ENCODE results near the gene ARHGAP10.

Gene ARHGAP10

DNA sequence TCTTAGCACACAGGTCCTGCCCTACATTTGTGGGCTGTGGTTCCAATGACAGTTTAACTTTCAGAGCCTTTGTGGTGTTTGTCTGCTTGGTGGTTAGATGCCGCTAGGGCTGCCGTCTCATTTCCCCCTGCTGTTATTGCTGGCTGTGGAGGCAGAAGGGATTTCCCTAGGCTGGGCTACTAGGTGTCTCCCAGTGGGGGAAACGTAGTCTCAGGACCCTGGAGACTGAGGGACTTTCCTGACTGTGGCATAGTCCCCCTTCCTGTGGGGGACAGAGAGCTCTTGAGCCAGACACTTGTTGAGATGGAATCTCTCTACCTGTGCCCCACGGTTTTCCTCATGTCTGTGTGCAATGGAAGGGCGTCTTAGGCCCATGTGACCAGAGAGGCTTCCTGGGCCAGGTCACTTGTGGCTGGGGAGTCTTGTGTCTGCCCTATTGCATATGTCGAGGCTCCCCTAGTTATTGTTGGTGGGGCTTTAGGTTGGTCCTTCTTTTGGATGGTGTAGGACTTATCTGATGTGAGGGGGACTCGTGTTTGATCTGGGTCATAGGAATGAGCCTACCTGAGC is 68.2 kb downstream of the ARHGAP10 start:
- DNase-seq = no peak

DNA sequence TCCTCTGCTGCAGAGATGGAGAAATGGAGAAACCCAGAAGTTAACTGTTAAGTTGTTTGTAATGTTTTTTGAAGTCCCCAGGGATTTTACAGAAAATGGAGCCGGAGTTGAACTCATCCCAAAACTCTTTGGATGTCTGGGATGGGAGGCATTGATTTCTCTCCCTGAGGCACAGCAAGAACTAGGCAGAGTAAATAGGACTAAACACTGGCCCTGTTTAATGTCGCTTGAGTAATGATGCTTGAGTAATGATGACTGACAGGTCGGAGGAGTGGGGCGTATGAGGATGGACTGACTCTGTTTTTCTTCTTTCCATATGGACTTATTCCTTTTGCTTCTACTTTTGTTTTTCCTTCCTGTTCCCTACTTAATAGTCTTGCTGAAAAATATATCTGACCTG is 69.9 kb downstream of the ARHGAP10 start:
- no peak for DNase-seq

DNA sequence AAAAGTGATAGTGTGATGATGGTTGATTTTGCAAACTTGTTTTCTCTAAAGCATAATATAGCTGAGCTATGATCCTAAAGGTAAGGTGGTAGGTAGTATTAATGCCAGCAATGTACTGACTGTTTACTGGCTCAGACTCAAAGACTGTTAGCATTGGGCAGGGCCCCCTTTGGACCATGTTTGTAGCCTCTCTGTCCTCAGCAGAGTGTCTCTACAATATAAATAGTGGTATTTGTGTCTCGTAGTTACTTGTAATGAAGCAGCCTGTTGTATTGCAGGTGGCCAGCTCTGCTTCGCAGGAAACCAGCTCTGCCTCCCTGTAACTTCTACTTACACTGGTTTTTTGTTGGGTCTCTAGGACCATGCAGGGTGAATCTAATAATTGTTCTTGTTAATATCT is 70.5 kb downstream of the ARHGAP10 start:
- DNase-seq = no peak

DNA sequence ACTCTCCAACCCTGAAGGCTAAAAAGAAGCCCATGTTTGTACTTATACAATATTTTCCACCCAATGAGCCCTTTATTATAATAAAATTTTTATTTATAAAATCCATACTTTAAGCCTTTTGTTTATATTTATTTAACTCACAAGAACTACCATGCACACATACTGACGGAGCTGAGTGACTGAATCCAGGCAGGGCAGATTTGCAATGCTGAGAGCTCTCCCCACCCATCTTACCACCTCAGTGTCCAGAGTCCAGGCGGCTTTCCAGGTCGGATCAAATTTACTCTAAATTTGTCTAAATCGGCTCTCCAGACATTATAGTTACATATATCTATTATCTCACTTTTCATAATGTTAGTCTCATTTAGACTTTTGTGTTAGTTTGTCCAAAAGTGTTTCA is 74.1 kb downstream of the ARHGAP10 start:
- DNase-seq = no peak

DNA sequence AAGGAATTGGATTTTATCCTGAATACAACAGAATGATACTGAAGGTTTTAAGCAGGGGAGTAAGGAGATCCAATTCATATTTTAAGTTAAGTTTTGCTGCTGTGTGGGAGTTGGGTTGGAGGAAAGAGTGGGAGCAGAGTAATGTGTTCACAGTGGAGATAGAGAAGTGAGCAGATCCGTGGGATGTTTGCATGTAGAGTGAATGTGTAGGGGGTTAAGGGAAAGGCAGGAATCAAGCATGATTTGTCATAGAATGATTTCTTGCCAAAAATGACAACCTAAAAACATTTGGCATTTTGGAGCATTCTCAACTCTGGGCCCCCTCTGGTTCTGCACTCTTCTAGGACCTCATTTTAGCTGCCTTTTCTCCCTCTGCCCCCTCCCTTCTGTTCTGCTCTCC is 76.6 kb downstream of the ARHGAP10 start:
- DNase-seq = no peak

DNA sequence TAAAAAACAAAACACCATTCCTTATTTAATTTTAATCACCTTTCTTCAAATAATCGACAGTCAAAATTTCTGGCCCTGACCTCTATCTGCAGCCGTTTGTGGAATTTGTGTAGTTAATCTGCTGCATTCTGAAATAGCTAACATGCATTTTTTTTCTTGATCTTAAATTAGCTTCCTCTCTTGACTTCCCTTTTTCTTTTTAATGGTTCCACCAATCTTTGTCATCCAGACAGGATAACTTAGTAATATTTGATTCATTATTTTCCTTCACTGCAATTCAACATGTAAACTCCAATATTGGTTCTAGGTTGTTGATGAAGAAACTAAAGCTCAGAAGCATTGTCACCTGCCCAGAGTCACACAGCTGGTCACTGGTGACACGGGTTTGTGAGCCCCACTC is 77.3 kb downstream of the ARHGAP10 start:
- no peak for DNase-seq

DNA sequence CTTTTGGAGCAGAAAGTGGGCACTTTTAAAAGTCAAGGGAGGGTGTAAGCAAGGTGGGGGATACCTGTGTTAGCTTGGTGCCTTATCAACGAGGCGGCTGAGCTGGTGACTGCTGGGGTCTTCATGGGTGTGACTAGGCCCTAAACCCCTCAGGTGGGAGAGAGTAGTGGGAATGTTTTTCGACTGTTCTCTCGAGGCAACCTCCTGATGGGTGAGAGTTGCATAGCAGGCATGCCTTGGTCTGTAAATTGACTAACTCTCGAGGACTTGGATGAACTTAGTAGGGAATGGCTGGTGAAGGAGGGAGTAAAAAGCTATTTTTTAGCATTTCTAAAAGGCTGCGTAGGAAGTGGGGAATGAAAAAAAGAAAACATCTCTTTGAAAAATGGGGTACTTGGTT is 80.0 kb downstream of the ARHGAP10 start:
- DNase-seq = no peak

DNA sequence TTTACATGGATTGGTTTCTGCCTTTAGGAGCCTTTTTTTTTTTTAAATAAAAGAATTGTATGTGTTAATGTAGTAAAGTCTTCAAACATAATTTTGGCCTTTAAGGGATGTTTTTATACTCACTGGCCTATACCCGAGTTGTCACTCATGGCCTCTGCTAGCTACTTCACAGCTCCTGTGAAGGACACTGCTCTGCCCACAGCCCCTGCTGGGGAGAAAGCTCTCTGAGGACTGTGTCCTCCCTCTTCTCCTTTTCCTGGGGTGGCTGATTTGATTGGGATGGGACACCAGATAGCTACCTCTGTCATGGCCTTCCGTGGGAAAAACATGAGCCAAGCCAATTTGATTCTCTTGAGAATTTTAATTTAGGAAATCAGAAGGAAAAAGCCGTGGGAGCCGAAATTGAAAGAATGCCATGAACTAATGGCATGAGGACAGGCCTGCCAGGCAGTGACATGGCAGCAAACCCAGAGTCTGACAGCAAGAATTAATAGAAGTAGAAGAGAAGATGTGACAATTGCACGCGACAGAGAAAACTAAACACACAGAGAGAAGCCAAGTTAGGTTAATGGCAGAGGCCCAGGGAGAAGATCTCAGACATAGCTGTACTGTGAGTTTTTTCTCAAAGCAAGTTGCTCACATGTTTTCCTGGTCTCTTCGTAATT is 81.4 kb downstream of the ARHGAP10 start:
- no peak for DNase-seq

DNA sequence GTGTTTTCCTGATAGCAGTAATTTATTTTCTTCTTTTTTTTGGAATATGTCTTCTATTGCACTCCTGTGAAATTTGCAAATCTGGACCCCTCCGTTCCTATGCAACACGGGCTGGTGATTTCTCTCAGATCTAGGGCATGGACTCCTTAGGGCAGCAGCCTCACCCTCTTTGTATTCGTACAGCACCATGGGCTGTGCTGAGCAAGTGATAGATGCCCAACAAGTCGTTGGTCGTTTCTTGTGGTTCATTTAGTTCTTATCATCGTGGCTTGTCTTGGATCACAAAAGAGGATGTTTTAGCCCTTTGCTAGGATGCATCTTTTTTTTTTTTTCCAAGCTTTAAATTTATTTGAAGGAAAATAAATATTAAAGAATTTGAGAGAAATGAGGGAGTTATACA is 82.1 kb downstream of the ARHGAP10 start:
- no peak for DNase-seq

DNA sequence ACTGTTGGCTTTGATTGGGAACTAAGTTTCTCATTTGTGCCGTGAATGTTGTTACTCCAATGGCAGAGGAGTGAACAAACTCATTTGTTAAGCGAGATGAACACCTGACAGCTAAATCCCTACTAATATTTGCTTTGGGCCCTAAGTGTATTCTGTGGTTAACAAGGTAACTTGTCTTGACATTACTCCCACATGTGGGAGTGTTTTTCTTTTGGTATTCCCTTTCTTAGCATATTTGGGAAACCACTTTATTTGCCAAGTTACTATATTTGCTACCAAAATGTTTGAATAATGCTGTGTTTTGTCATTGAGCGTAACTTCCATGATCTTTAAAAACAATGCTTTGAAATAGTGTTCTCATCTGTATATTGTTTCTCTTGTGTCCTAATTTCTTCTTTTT is 82.5 kb downstream of the ARHGAP10 start:
- DNase-seq = no peak

DNA sequence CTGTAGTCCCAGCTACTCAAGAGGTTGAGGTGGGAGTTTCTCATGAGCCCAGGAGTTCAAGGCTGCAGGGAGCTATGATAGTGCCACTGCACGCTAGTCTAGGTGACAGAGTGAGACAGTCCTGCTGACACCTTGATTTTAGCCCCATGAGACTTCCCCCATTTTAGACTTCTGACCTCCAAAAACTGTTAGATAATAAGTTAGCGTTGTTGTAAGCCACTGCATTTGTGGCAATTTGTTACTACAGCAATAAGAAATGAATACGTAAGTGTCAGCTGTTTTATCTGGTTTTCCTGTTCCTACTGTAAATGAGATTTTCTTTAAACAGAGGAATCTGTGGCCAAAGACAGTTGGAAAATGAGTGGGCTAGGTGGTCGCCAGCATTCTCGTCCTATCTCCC is 83.9 kb downstream of the ARHGAP10 start:
- no peak for DNase-seq

DNA sequence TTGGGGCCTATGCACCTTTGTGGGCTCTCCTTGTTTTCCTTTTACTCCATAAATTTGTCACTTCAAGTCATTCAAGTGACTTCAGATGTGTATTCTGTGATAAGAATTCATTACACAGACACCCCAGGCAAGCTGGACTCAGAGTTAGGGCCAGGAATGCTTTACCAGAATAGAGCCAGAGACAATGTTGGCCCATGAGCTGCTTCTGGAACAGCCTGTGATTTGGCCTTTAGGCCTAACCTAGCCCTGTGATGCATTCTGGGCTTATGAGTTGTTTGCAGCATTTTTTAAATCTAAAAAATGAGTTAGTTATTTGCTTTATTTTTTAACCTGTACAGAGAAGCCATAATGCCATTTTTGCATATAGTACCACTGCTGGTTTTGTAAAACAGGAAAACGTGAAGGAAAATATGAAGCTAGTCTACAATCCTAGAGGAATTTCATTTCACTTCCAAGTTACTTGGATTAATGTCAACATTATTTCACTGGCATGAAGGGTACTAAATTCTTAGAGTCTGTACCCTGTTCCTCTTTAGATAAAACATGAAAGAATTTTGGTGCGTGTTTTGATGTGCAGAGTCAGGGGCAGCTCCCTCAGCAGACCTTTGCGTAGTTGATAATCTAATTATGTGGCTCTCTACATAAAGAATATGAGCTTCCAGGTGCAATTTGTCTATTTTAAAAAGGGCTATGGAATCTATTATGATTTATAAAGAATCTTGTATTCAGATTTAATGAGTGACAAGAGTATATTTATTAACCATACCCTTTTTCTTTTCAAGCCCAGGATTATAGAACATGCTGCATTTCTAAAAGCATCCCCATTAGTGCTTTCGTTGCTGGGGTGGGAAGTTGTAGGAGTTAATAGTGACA is 84.7 kb downstream of the ARHGAP10 start:
- no peak for DNase-seq

DNA sequence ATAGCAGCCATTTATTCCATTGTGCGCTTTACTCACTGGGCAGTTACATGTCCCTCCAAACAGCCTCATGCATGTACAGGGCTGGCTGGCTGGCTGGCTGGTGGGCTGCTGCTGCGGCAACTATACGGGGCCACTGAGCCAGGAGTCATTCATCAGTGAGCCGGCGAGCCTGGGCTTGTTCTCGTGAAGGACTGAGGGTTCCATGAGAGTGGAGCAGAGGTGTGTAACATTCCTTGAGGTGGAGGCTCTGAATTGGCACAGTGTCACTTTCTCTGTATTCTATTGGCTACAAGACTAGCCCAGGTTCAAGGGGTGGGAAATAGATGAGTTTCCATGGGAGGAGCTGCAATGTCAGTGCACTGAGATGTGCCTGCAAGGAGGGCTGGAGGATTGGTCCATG is 89.1 kb downstream of the ARHGAP10 start:
- DNase-seq = no peak

DNA sequence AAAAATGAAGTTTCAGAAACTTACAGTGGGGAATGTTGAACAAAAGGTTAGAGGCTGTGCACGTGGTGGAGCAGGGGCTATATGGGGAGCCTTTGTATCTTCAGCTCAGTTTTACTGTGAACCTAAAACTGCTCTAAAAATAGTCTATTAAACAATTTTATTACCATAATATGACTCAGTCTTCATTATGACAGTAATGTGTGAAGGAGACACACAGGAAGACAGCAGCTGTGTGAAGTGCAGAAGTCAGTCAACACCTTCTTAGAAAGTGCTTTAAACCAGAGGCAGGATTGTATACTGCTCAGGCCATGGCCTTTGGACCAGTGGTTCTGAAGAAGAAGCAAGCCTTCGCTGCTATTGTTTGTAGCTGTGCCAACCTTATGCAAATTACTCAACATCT is 89.7 kb downstream of the ARHGAP10 start:
- no peak for DNase-seq

DNA sequence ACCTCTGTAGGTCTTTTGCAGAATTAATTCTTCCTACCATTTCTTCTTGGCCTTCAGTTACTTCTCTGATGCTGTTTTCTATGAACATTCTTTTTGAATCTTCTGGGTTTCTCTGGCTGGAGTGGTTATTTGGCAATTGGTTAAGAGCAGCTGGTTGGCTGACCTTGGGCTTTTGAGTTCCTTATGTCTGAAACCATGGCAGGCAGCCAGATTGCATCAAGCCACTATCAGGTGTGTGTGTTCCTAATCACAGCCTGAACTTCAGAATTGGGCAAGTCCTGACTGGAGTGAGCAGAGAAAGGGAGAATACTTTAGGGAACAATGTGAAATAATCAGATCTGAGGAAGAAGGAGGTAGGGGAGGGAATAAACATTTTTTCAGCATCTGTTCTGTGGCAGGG is 90.2 kb downstream of the ARHGAP10 start:
- DNase-seq = no peak

DNA sequence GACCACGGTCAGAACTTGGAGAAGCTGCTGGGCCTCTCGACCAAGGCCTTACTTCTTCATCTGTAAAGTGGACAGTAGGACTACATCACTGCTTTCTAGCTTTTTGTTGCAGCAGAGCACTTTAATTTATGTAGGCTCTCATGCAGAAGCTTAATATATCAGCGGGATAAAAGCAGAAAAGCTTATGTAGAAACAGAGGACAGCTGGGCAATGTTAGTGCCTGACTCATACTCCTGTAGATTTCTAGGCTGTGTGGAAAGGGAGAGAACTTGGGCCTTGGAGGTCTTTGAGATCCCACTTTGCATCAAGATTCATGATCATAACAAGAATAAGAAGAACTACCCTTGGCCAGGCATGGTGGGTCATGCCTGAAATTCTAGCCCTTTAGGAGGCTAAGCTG is 91.2 kb downstream of the ARHGAP10 start:
- DNase-seq = no peak

DNA sequence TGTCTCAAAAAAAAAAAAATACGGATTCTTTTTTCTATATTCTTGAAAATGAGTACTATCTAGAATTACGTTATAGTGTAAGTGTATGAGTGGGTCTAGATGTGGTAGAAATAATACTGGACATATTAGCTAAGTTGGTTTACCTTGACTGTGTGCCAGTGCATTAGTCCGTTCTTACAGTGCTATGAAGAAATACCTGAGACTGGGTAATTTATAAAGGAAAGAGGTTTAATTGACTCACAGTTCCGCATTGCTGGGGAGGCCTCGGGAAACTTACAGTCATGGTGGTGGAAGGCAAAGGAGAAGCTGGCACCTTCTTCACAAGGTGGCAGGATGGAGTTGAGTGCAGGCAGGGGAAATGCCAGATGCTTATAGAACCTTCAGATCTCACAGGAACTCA is 92.4 kb downstream of the ARHGAP10 start:
- no peak for DNase-seq

DNA sequence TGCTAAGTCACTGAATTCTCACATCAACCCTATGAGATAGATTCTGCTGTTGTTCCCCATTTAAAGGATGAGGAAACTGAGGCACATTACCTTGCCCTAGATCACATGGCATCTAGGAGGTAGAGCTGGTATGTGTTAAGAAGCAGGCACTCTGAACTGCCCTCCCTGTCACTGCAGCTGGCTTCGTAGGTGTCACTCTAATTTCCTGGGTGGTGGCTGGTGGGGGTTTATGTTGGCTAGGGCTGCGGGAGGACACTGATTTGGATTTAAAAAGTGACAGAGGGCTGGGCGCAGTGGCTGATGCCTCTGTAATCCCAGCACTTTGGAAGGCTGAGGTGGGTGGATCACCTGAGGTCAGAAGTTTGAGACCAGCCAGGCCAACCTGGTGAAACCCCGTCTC is 93.0 kb downstream of the ARHGAP10 start:
- DNase-seq = no peak

DNA sequence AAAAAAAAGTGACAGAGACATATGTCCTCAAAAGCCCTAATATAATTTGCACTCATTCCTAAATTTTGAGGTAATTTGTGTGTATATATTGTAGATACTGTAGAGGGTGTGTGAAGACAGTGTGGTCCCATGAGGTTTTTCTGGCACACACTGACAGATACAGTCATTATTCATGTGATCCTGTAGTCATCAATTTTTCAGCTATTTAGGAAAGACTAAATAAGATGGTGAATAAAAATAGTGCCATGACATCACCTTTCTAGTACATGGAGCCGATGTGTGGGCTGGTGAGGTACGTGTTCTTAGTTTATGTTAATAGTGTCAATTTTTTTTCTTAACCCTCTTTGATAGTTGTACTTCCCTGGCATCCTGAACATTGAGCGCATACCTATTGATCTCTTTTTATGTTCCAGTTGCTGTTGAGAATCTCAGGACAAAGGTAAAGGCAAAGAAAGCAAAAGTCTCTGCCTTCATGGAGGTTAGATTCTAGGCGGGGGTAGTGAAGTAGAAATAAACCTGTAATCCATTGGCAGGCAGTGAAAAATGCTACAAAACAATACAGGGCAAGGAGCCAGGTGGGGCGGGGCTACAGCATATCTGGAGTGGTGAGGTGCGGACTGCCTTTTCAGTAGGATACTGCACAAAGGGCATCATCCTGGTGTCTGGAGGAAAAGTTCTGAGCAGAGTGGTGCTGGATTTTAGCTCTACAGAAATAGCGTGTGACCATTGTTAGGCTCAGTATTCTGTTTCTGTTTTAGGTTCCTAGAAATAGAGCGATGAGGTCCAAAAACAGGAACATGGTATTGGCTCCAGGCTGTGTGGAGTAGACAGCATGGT is 93.8 kb downstream of the ARHGAP10 start:
- peak; percentile 11 for DNase-seq

DNA sequence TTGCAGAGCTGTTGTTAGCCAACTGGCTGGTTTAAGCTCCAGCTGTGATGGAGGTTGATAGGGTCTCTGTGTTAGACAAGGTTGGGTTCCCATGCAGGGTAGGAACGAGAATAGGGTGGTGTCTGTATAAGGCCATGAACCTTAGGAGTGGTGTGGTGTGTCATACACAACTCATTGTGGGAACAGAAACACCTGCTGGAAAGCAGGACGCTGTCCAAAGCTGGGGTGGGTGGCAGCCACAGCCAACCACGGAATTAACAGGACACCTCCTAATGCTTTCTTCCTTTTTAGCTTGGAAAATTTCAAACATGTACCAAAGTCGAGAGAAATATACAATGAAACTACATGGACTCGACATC is 94.4 kb downstream of the ARHGAP10 start:
- no peak for DNase-seq

DNA sequence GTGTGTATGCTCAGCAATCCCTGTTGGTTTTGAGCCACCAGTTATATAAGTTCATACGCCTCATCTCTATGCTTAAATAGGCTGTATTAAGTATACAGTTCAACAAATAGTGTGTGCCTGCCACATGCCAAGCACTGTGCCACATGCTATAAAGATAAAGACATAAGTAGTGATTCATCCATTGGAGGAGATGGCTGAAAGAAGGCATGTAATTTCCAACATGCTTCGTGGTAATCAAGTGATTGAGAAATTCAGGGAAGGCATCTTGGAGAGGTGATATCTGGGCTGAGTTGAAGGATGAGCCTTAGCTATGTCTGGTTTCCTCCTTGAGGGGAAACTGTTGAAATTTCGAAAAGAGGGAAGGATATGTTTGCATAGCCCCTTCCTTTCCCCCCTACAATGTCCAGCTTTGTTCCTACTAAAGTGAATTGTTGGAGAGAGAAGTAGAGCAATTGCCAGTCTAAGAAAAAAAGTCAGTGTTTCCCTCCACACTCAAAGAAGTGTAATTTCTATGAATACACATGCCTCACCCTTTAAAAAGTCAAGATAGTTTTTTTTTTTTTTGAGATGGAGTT is 96.5 kb downstream of the ARHGAP10 start:
- DNase-seq = no peak

DNA sequence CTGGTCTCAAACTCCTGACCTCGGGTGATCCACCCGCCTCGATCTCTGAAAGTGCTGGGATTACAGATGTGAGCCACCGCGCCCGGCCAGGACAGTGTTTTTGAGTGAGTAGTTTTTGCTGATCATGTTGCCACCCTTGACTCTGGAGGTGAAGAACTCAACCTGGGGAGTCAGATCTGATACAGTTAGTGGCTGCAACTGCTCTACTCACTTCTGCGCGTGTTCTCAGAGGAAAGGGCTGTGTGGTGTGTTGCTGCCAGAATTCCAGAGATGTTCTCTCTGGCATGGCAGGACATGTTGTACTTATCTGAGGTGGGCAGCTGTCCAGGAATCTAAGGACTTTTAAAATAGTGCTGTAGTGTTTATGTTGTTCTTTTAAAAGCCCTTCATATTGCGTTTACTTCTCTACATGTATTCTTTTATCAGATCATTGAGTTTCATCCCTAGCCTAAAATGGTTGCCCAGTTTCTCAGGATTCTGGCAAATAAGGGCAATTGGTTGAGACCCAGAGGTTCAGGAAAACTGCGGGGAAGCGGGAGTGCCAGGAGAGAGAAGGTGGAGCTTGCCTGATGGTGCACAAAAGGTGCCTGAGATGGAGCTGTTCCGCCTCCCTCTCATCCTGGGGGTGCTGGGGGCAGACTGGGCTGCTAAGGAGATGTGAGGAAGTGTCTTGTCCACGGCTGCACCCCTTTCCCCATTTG is 97.7 kb downstream of the ARHGAP10 start:
- no peak for DNase-seq

DNA sequence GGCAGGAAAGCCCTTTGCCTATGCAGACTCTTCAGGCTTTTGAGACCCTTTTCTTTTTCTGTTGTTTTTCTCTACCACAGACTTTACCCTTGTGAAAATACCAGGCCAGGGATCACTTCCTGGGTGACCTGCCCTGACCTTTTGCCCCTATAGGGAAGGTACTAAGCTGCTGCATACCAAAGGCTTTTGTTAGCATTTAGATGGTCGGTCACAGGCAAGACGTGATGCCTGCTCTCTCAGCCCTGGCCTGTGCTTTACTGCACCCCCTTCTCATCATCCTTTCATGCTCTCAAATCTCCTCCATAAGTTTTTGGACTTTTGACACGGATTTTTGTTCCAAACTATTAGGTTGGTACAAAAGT is 98.2 kb downstream of the ARHGAP10 start:
- DNase-seq = no peak

Measured in hematopoietic multipotent progenitor cell treated with erythropoietin and hydrocortisone succinate and interleukin-3 and kit ligand, for 8 days (in vitro differentiated cells).